Esophagus squamous epithelium (tissue), 5 donors: ENCODE data around the gene KLHDC7B. TPM values are rescaled to one million over a fixed set of nuclear protein-coding genes. Genes with fewer than 3 reads are reported as not detected.
"Not testable (repeated sequence)": the region's sequence is repeated elsewhere in the genome, so short reads cannot be mapped to it uniquely, and the experiment has no call there.

Experiments
- DNase-seq: peaks from one replicate; lab custom pipeline; 2025; lab: John Stamatoyannopoulos, UW
- H3K27ac ChIP-seq, 4 donors: fragments of 200-600 bp; sonication (generic); one replicate each; pipeline ENCODE4 v1.5.1; 2016 to 2019; ENCODE audit warnings: mild to moderate bottlenecking in 1 of 4
- H3K27me3 ChIP-seq, 4 donors: fragments of 200-600 bp; sonication (generic); 1 replicate in 3 of 4; 2 replicates in 1 of 4; pipeline versions ENCODE4 v1.5.1 to v1.6.0; 2017 to 2021; ENCODE audit warnings: antibody characterized with exemption in 1 of 4
- H3K36me3 ChIP-seq, 3 donors: fragments of 200-600 bp; sonication (generic); one replicate each; pipeline ENCODE4 v1.5.1; 2016 to 2019
- H3K4me1 ChIP-seq, 3 donors: fragments of 200-600 bp; sonication (generic); one replicate each; pipeline ENCODE4 v1.5.1; 2017 to 2019
- H3K4me3 ChIP-seq, 4 donors: fragments of 200-600 bp; sonication (generic); 1 replicate in 3 of 4; 2 replicates in 1 of 4; pipeline ENCODE4 v1.5.1; 2016 to 2019; ENCODE audit warnings: mild to moderate bottlenecking in 2 of 4, moderate library complexity in 1 of 4
- H3K9me3 ChIP-seq, 3 donors: fragments of 200-600 bp; sonication (generic); one replicate each; pipeline ENCODE4 v1.5.1; 2016 to 2019
- CTCF ChIP-seq, 6 experiments: fragments of 450-650 bp in 4 of 6; fragments of 200-600 bp in 2 of 6; sonication (generic) in 2 of 6; IDR thresholded peaks; one replicate each; pipeline ENCODE4 v1.5.1; 2016 to 2019; ENCODE audit warnings: antibody characterized with exemption in 6 of 6, mild to moderate bottlenecking in 4 of 6, moderate library complexity in 4 of 6
- POLR2A ChIP-seq, 4 donors: fragments of 450-650 bp; IDR thresholded peaks; one replicate each; pipeline ENCODE4 v1.6.1; 2017; ENCODE audit warnings: antibody characterized with exemption in 4 of 4, mild to moderate bottlenecking in 4 of 4, moderate library complexity in 3 of 4
- WGBS, 2 donors: methylation state at CpG; one replicate each; pipeline ENCODE4 v1.1.5; 2018; 5-methylcytosine and 5-hydroxymethylcytosine counted together
- intact Hi-C: fragments of 100-400 bp; cut with DNase I; formaldehyde crosslinking; loops from one replicate; pipeline ENCODE4 v1.15.0; 2022
- total RNA-seq, 4 donors: library from RNA; depleted of rRNA; stranded (reverse); fragments of >200 nt; gene quantifications; one replicate each; pipeline ENCODE4 v1.1.0, GENCODE V29; 2016
- donor health status: DM: yes; HTN: yes; CAD: no.

Gene KLHDC7B
- total RNA-seq, 4 donors from 2014 or later: 0.26 to 0.53 (median 0.40) TPM

- no peak overlapping the region for H3K27ac ChIP-seq
- WGBS, 2 donors: 77 to 100% methylated on average over 1 to 3 of the region's 7 CpGs
- H3K36me3 ChIP-seq: peaks cover 33 to 82% (median 41%) of the 10 kb centered on the region in 3 donors
- peaks cover 0 to 13% (median 2%) of the 10 kb centered on the region in 3 donors for H3K4me1 ChIP-seq
- no peak overlapping the region for H3K4me3 ChIP-seq
- DNase-seq: no peak
- no peaks in the 10 kb centered on the region for H3K9me3 ChIP-seq
- TF ChIP-seq CTCF (IDR thresholded peaks at IDR 0.05) (no peak), POLR2A (IDR thresholded peaks at IDR 0.05) (no peak)
- intact Hi-C loops: no loop called here
- H3K27me3 ChIP-seq: no peaks in the 10 kb centered on the region
Observed at GRCh38 chr22:50518606-50519005, 27.1 kb upstream of the KLHDC7B start.

- WGBS, 2 donors: no CpG with 5 or more reads among the region's 8 CpGs
- TF ChIP-seq POLR2A (IDR thresholded peaks at IDR 0.05): no peak
- Histone ChIP-seq H3K9me3 (no peaks in the 10 kb centered on the region), H3K27ac (no peak overlapping the region), H3K4me3 (no peak overlapping the region), H3K36me3 (peaks cover 39 to 87% (median 42%) of the 10 kb centered on the region in 3 donors), H3K27me3 (no peaks in the 10 kb centered on the region), H3K4me1 (peaks cover 4 to 19% (median 7%) of the 10 kb centered on the region in 3 donors)
- intact Hi-C loops: no loop called here
- no peak for DNase-seq
Observed at GRCh38 chr22:50519151-50519550, 26.5 kb upstream of the KLHDC7B start.

- not testable (repeated sequence) for DNase-seq, H3K27ac ChIP-seq, H3K4me3 ChIP-seq, H3K27me3 ChIP-seq, H3K9me3 ChIP-seq
- 97% methylated on average over 8 of the region's 8 CpGs for WGBS, 2 donors
- Histone ChIP-seq H3K4me1 (peaks cover 15 to 29% (median 15%) of the 10 kb centered on the region in 3 donors), H3K36me3 (peaks cover 39 to 81% (median 42%) of the 10 kb centered on the region in 3 donors)
- intact Hi-C loops: loop anchor here (10.0 kb wide), 1 partner anchor 95 kb away; no protein-coding TSS in a partner anchor
Observed at GRCh38 chr22:50520184-50520583, 25.5 kb upstream of the KLHDC7B start.

- no peak overlapping the region for H3K27ac ChIP-seq
- peaks cover 15 to 30% (median 15%) of the 10 kb centered on the region in 3 donors for H3K4me1 ChIP-seq
- TF ChIP-seq CTCF (IDR thresholded peaks at IDR 0.05) (no peak), POLR2A (IDR thresholded peaks at IDR 0.05) (no peak)
- peaks cover 39 to 81% (median 42%) of the 10 kb centered on the region in 3 donors for H3K36me3 ChIP-seq
- intact Hi-C loops: loop anchor here (10.0 kb wide), 1 partner anchor 94 kb away; no protein-coding TSS in a partner anchor
- no peaks in the 10 kb centered on the region for H3K27me3 ChIP-seq
- H3K4me3 ChIP-seq: no peak overlapping the region
- DNase-seq: no peak
- whole genome bisulfite sequencing, 2 donors: 89 to 90% methylated on average over 9 to 10 of the region's 13 CpGs
- no peaks in the 10 kb centered on the region for H3K9me3 ChIP-seq
Observed at GRCh38 chr22:50520826-50521453, 24.8 kb upstream of the KLHDC7B start.

- intact Hi-C loops: loop anchor here (10.0 kb wide), 1 partner anchor 93 kb away; no protein-coding TSS in a partner anchor
Observed at GRCh38 chr22:50521710-50522109, 24.0 kb upstream of the KLHDC7B start.

More at GRCh38 chr22:50521710-50522109, 24.0 kb upstream of the KLHDC7B start:
- H3K27me3 ChIP-seq: no peaks in the 10 kb centered on the region
- H3K27ac ChIP-seq: no peak overlapping the region
- TF ChIP-seq CTCF (IDR thresholded peaks at IDR 0.05) (no peak), POLR2A (IDR thresholded peaks at IDR 0.05) (no peak)
- no peaks in the 10 kb centered on the region for H3K9me3 ChIP-seq
- DNase-seq: no peak
- H3K36me3 ChIP-seq: peaks cover 38 to 74% (median 39%) of the 10 kb centered on the region in 3 donors
- no peak overlapping the region for H3K4me3 ChIP-seq
- peaks cover 17 to 34% (median 22%) of the 10 kb centered on the region in 3 donors for H3K4me1 ChIP-seq
- 80 to 94% methylated on average over 1 to 6 of the region's 10 CpGs for WGBS, 2 donors
